GM12878 (cell line): ENCODE results near the gene NUTM2E. TPM values are rescaled to one million over a fixed set of nuclear protein-coding genes. Genes with fewer than 3 reads are reported as not detected.
A peak's percentile ranks its signal among the peaks of the same experiment; 100 is the strongest.
"Not testable (repeated sequence)": the region's sequence is repeated elsewhere in the genome, so short reads cannot be mapped to it uniquely, and the experiment has no call there.

Experiments
- ATAC-seq: fragments of 200-7000 bp; cut with Tn5 transposase; 3 replicates; pipeline ENCODE4 v1.9.1; 2020; ENCODE audit warnings: mild to moderate bottlenecking, moderate library complexity
- BruUV-seq: library from RNA; stranded (reverse); fragments of 400-500 nt; replicated peaks from 2 replicates; lab custom pipeline; 2021; lab: Mats Ljungman, UMichigan
- CTCF ChIA-PET: fragments of 300-600 bp; sonication (Branson Sonifier 250); formaldehyde crosslinking; extraction: SDS; loops from one replicate; lab custom pipeline; 2021; ENCODE audit warnings: inconsistent platforms; lab: Yijun Ruan, JAX
- POLR2A ChIA-PET: fragments of 350-600 bp; formaldehyde crosslinking; extraction: SDS; loops from one replicate; lab custom pipeline; 2021; ENCODE audit warnings: inconsistent platforms; lab: Charles Lee
- RAD21 ChIA-PET: fragments of 300-600 bp; sonication (Branson Sonifier 250); formaldehyde crosslinking; loops from one replicate; lab custom pipeline; 2023; ENCODE audit warnings: antibody characterized with exemption; ENCODE audit not compliant: unreplicated experiment; lab: Charles Lee
- SMC1A ChIA-PET: fragments of 300-600 bp; sonication (Branson Sonifier 250); formaldehyde crosslinking; loops from one replicate; lab custom pipeline; 2023; ENCODE audit not compliant: unreplicated experiment, uncharacterized antibody; lab: Charles Lee
- DNase-seq: peaks from one replicate; pipeline ENCODE4 v3.0.0-alpha.2; 2011; ENCODE audit warnings: low read depth, low spot score
- FAIRE-seq: peaks from 3 replicates; lab custom pipeline; 2011; peaks lifted over from hg19 to GRCh38; lab: Jason Lieb, UNC
- H2AFZ ChIP-seq: 2 replicates; pipeline ENCODE4 v1.6.0; 2011; ENCODE audit warnings: low read depth, low read length, control low read depth; ENCODE audit not compliant: control insufficient read depth
- H3K27ac ChIP-seq: 2 replicates; pipeline ENCODE4 v1.5.1; 2011; ENCODE audit warnings: control low read depth; ENCODE audit not compliant: control insufficient read depth, insufficient read depth
- H3K27me3 ChIP-seq, 2 experiments: replicated peaks in 1 of 2; 2 replicates each; pipeline versions ENCODE4 v1.6.0 to v1.6.1; 2011; ENCODE audit warnings: low read length in 1 of 2; ENCODE audit not compliant: control insufficient read depth in 2 of 2, insufficient read depth in 2 of 2
- H3K36me3 ChIP-seq, 2 experiments: 2 replicates each; pipeline ENCODE4 v1.5.1; 2011; ENCODE audit warnings: low read length in 1 of 2; ENCODE audit not compliant: control insufficient read depth in 2 of 2, insufficient read depth in 2 of 2
- H3K4me1 ChIP-seq: 2 replicates; pipeline ENCODE4 v1.6.1; 2011; ENCODE audit warnings: mild to moderate bottlenecking, low read length, moderate library complexity, mixed read lengths; ENCODE audit not compliant: control insufficient read depth, insufficient read depth
- H3K4me2 ChIP-seq: 2 replicates; pipeline ENCODE4 v1.6.0; 2011; ENCODE audit warnings: control low read depth; ENCODE audit not compliant: control insufficient read depth, insufficient read depth
- H3K4me3 ChIP-seq: fragments of 200-600 bp; sonication (generic); 2 replicates; pipeline ENCODE4 v1.5.1; 2016
- H3K79me2 ChIP-seq: 2 replicates; pipeline ENCODE4 v1.6.0; 2011; ENCODE audit warnings: low read length; ENCODE audit not compliant: control insufficient read depth, insufficient read depth
- H3K9ac ChIP-seq: 2 replicates; pipeline ENCODE4 v1.8.0; 2011; ENCODE audit warnings: low read length, control low read depth, mixed read lengths; ENCODE audit not compliant: control insufficient read depth, insufficient read depth
- H3K9me3 ChIP-seq: replicated peaks from 3 replicates; pipeline ENCODE4 v1.5.1; 2011; ENCODE audit warnings: mild to moderate bottlenecking, low read length; ENCODE audit not compliant: control insufficient read depth, insufficient read depth
- H4K20me1 ChIP-seq: 2 replicates; pipeline ENCODE4 v1.6.0; 2011; ENCODE audit not compliant: control insufficient read depth, insufficient read depth
- BCL11A ChIP-seq: IDR thresholded peaks from 2 replicates; pipeline ENCODE4 v1.6.1; 2011; ENCODE audit warnings: low read depth, low read length
- CREM ChIP-seq: IDR thresholded peaks from 2 replicates; pipeline ENCODE4 v1.6.1; 2014; ENCODE audit warnings: antibody characterized with exemption, low read depth
- DPF2 ChIP-seq: fragments of 450-650 bp; IDR thresholded peaks from 2 replicates; pipeline ENCODE4 v1.6.1; 2017; ENCODE audit warnings: mild to moderate bottlenecking
- IKZF2 ChIP-seq, 2 experiments: fragments of 450-650 bp; IDR thresholded peaks; 2 replicates each; pipeline ENCODE4 v1.6.1; 2017; ENCODE audit warnings: mild to moderate bottlenecking in 2 of 2, moderate library complexity in 2 of 2
- JUNB ChIP-seq: IDR thresholded peaks from 2 replicates; pipeline ENCODE4 v1.6.1; 2016; ENCODE audit warnings: antibody characterized with exemption, mild to moderate bottlenecking
- MEF2B ChIP-seq: fragments of 450-650 bp; IDR thresholded peaks from 2 replicates; pipeline ENCODE4 v1.6.1; 2018; ENCODE audit warnings: mild to moderate bottlenecking, moderate library complexity; ENCODE audit not compliant: partially characterized antibody, poor library complexity, severe bottlenecking
- MTA2 ChIP-seq: fragments of 450-650 bp; IDR thresholded peaks from 2 replicates; pipeline ENCODE4 v1.6.1; 2016; ENCODE audit warnings: low read depth, mild to moderate bottlenecking, moderate library complexity
- WGBS: methylation state at CpG from one replicate; pipeline ENCODE4 v1.1.6; 2016; ENCODE audit warnings: low lambda C conversion rate; ENCODE audit not compliant: insufficient replicate concordance, insufficient coverage; ENCODE audit errors: missing lambda C conversion rate; 5-methylcytosine and 5-hydroxymethylcytosine counted together
- in situ Hi-C: fragments of 300-500 bp; cut with MboI; formaldehyde crosslinking; loops from 9 replicates; pipeline ENCODE4 v1.14.3; 2018; ENCODE audit warnings: mixed read lengths
- intact Hi-C: fragments of 100-400 bp; cut with micrococcal nuclease; formaldehyde crosslinking; loops from one replicate; pipeline ENCODE4 v1.14.2; 2022; ENCODE audit not compliant: unreplicated experiment
- polyA plus RNA-seq, 11 experiments: library from polyadenylated mRNA; depleted of rRNA in 4 of 11; unstranded in 6 of 11; stranded (reverse) in 5 of 11; fragments of >200 nt; fragmentation: Nextera tagmentation in 4 of 11; fragmentation: Illumina TruSeq in 1 of 11; extraction: Ambion mirVana in 4 of 11; extraction: Trizol in 1 of 11; gene quantifications; 1 replicate in 1 of 11; 2 replicates in 10 of 11; pipeline versions ENCODE4 v1.2.1 to v1.2.3, GENCODE V29; 2011 to 2016; ENCODE audit warnings: inconsistent platforms in 2 of 11, missing spikeins in 2 of 11, low read depth in 1 of 11
- total RNA-seq, 4 experiments: library from RNA; depleted of rRNA in 3 of 4; stranded (reverse); fragments of >200 nt in 3 of 4; fragmentation: Illumina TruSeq in 1 of 4; extraction: Trizol in 1 of 4; gene quantifications; 2 replicates each; pipeline versions ENCODE4 v1.2.1 to v1.2.3, GENCODE V29; 2013 to 2021

The NUTM2E gene
- total and polyA plus RNA-seq, 10 of the 15 experiments (the other 5 are each of a cell fraction or from before 2014, with no cell fraction given) = 0.07 to 0.90 (median 0.27) TPM; not detected in 3

- H3K4me2 ChIP-seq, POLR2A ChIA-PET, H3K36me3 ChIP-seq, intact Hi-C loops, DNase-seq, H3K27me3 ChIP-seq, H4K20me1 ChIP-seq, SMC1A ChIA-PET, CTCF ChIA-PET, H3K9me3 ChIP-seq, H3K4me1 ChIP-seq, H3K27ac ChIP-seq, H3K4me3 ChIP-seq, BruUV-seq, H3K79me2 ChIP-seq, FAIRE-seq, H3K9ac ChIP-seq, H2AFZ ChIP-seq, RAD21 ChIA-PET: not testable (repeated sequence)
- TF ChIP-seq BCL11A = peak; percentile 35; the same call in 1 of the 2 replicates
- peak; percentile 32; the same call in 1 of the 2 replicates for TF ChIP-seq CREM
- peak; percentile 93 for TF ChIP-seq JUNB
- TF ChIP-seq DPF2 = peak; percentile 49; the same call in 1 of the 2 replicates
- peak; percentile 48 for TF ChIP-seq MTA2
- peak; percentile 70 for TF ChIP-seq MEF2B
- TF ChIP-seq IKZF2 (IDR thresholded peaks at IDR 0.05) = peak; percentile 21 to 65; a peak in 1 of 4 replicates
- no CpG with 5 or more reads among the region's 1 CpG for WGBS
- peak; percentile 83 for ATAC-seq
- in situ Hi-C loops = loop anchor here (25.0 kb wide), 1 partner anchor 138 kb away; the partner anchor contains the start of gene SFTPD
Measured at GRCh38 chr10:79799337-79799736, 27.2 kb upstream of the NUTM2E start.

- H2AFZ ChIP-seq, POLR2A ChIA-PET, H3K27me3 ChIP-seq, H3K4me2 ChIP-seq, H3K79me2 ChIP-seq, H3K9ac ChIP-seq, SMC1A ChIA-PET, H3K36me3 ChIP-seq, DNase-seq, CTCF ChIA-PET, H3K27ac ChIP-seq, H3K4me1 ChIP-seq, H3K4me3 ChIP-seq, in situ Hi-C loops, BruUV-seq, H3K9me3 ChIP-seq, intact Hi-C loops, H4K20me1 ChIP-seq, FAIRE-seq, ATAC-seq, RAD21 ChIA-PET: not testable (repeated sequence)
- 85% methylated on average over 2 of the region's 2 CpGs for WGBS
Measured at GRCh38 chr10:79805857-79806256, 20.7 kb upstream of the NUTM2E start.

- SMC1A ChIA-PET, BruUV-seq, H3K4me2 ChIP-seq, DNase-seq, ATAC-seq, CTCF ChIA-PET, RAD21 ChIA-PET, H2AFZ ChIP-seq, intact Hi-C loops, H3K79me2 ChIP-seq, H3K27me3 ChIP-seq, FAIRE-seq, H3K27ac ChIP-seq, H3K4me1 ChIP-seq, H4K20me1 ChIP-seq, in situ Hi-C loops, H3K4me3 ChIP-seq, H3K9me3 ChIP-seq, POLR2A ChIA-PET, H3K9ac ChIP-seq, H3K36me3 ChIP-seq: not testable (repeated sequence)
Measured at GRCh38 chr10:79811895-79812294, 14.6 kb upstream of the NUTM2E start.
